Activated CD4-positive, alpha-beta T cell treated with anti-CD3 and anti-CD28 coated beads, Interleukin-2, amount 50 U/mL, for 1 hour (primary cell): ENCODE results near the gene SRGAP2B.
"Not testable (repeated sequence)": the region's sequence is repeated elsewhere in the genome, so short reads cannot be mapped to it uniquely, and the experiment has no call there.

Experiments
- DNase-seq: peaks from one replicate; pipeline ENCODE4 v3.0.0-alpha.2; 2020

The SRGAP2B gene

DNA sequence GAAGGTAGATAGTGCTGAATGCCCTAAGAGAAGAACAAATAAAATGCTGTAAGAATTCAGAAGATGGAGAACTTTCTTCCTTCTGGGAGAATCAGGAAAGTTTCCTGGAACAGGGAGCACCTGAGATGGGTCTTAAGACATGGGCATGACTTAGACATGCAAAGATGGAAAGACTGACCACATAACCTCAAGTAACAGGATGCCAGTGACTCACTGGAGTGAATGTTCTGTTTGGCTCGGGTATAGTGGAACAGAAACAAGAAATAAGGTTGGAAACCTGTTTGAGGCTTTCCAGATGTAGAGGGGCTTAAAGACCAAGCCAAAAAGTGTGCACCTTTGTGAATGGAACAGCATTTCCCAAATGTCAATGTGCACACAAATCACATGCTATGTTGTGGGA, 102.2 kb downstream of the SRGAP2B start:
- DNase-seq: not testable (repeated sequence)

- DNase-seq: not testable (repeated sequence)
These were observed 104.5 kb downstream of the SRGAP2B start for GRCh38 chr1:144990611-144991010.

DNA sequence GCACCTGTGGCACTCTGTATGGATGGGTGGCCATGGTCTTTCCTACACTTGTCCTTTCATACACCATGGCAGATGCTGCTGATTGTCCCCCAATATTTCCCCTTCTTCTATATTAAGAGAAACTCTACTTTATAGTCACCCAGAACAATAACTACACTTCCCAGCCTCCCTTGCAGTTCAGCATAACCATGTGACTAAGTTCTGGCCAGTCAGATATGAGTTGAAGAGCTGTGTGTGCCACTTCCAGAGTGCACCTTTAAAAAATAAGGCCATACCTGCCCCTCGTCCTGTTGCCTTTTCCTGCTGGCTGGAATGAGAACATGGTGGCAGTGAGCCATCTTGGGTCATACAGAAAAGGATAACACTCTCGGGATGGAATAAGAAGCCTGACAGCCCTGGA, 108.0 kb downstream of the SRGAP2B start:
- DNase-seq: not testable (repeated sequence)

DNA sequence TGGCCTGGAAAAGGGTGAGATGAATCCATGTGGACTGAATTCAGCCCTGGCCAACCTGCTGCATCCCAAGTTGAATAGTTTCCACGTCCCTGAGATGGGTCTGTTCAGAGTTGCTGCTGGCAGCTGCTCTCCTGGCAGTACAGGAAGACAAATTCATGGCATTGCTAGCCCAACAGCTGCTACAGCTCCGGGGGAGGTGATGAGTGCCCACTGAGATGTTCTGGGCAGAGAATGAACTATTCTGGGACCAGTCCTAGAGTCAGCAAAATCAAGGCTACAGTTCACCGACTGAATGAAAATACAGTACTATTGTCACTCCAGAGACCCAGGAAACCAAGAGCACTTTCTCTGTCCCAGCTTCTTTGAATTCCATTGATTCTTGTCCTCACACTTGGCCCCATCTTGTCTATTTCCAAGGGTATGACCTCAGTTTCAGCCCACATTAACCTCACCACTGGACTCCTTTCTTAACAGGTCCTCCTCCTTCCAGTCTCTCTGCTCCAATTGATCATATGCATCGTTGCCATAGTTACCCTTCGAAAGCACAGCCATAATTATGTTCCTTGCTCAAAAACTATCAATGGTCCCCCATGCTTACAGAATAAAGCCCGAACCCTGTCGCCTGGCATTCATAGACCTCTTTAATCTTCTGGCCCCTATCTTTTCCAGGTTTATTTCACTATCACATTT, 108.8 kb downstream of the SRGAP2B start:
- DNase-seq: not testable (repeated sequence)

DNA sequence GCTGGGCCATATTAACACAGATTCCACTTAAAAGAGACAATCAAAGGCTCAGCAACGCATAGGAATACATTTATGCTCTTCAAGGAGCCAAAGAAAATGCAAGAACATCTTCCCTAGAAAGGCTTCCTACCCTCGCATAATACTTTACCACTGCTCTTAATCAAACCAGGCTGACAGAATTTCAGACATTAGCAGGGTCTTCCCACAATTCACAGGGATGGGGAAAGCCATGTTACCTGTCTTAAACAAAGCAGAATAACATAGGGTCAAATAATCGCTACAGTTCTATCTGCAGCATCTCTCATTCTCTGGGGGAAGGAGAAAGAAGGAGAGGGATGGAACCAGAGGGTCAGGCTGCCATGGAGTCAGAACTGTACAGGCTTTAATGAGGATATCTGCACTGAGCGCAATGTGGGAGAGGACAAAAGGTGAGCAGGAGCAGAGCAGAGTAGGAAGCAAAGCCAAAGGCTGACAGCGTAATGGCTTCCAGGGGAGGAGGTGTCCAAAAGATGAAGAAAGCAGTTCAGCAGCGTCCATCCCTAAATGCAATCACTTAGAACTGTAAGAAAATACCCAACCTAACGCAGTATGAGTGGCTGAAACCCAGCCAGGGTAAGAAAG, 109.5 kb downstream of the SRGAP2B start:
- DNase-seq: not testable (repeated sequence)

DNA sequence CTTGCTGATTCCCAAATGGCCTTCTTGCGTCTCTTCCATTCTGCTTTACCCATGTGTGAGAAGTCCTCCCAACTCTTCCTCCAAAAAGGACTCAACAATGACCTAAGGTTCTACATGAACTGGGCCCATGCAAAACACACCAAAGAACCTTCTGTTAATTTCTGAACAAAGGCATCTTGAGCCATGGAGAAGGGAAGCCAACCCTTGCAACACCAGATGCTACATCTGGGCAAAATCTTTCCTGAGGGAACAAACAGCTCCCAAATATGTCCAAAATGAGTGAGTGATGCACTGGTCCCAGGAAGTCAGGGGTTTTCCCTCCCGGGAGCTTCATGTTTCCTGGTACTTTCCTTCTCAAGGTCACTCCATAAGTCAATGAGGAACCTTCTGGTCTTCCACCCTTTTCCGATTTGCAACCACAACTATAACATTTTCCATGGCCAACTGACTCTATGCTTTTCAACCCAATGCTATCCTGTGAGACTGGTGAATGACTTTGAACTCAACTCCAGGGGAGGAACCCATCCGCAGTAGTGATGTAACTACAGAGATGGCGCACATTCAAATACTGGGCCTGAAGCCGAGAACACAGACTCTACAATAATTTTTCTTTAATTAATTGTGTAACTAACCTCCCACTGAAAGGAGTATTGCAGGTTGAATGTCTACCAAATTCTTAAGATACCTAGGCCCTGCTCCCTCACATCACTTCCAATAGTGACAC, 112.2 kb downstream of the SRGAP2B start:
- not testable (repeated sequence) for DNase-seq

DNA sequence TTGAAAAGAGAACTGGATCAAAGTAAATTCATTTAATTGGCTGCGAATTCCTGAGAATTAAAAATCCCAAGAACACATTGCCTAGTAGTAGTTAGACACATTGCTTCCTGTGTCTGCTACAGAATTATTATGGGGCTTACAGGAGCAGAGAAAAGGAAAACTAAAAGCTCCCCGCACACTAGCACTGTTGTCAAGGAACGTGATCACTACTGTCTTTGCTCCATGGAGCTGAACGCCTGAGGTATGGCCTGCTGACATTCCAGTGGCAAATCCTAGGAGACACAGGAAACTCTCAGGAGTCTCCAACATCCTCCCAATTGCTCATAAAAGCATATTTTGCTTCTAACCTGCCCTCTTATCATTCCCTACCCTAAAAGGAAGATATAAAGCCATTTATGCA, 114.0 kb downstream of the SRGAP2B start:
- not testable (repeated sequence) for DNase-seq

DNA sequence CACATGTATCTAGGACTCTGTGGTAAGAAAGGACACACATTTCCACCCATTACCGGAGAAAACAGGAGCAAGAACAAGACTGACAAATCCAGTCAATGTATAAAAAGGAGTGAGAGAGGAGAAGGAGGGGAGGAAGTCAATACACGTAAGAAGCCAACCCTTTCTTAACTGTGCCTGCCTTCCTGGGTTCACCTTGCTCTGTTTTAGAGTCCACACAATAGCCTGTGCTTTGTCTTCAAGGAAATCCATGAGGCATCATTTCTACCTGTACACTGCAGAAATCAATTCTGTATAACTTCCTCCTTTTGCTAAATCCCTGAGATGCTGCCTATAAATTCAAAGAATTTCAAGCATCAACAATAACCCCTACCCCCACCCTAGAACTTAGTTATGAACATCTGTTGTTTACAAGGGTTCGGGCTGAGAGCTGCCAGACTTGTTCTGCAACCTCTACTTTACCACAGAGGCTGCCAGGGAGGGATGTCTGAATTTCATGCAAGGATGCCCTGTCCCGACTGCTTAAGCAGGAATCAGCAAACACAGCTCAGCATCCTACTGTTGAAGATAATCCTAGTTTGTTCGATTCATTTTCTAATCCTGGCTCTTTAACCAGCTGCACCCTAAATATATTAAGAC, 115.0 kb downstream of the SRGAP2B start:
- not testable (repeated sequence) for DNase-seq

GRCh38 chr1:144977856-144978255, 117.3 kb downstream of the SRGAP2B start:
- DNase-seq: not testable (repeated sequence)

DNA sequence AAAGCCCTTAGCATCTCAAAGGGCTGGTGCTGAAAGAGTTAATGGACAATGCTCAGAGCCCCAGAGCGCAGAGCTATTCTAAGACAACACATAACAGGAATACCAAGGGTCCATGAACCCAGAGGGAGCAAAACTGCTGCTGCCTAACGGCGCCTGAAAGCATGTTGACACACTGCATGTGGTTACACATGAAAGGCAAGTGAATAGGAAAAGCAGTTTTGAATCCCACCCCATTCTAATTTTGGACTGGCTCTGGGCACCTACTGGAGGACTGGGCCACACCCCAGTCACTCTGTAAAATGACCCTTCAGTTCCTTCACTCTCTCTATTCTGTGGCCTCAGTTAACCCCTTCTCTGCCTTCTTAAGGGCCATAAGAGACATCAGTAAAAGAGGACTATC, 123.2 kb downstream of the SRGAP2B start:
- DNase-seq: not testable (repeated sequence)

GRCh38 chr1:144966488-144966887, 128.6 kb downstream of the SRGAP2B start:
- DNase-seq: not testable (repeated sequence)

DNA sequence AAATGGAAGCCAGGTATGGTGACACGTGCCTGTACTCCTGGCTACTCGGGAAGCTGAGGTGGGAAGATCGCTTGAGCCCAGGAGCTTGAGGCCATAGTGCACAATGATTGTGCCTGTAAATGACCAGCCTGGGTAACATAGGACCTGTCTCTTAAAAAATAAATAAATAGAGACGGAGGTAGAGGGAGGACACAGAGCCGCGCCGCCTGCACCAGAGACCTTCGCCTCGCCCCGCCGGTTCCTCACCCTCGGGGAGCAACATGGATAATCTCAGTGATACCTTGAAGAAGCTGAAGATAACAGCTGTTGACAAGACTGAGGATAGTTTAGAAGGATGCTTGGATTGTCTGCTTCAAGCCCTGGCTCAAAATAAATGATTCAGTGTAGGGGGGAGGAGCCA, 130.4 kb downstream of the SRGAP2B start:
- not testable (repeated sequence) for DNase-seq

DNA sequence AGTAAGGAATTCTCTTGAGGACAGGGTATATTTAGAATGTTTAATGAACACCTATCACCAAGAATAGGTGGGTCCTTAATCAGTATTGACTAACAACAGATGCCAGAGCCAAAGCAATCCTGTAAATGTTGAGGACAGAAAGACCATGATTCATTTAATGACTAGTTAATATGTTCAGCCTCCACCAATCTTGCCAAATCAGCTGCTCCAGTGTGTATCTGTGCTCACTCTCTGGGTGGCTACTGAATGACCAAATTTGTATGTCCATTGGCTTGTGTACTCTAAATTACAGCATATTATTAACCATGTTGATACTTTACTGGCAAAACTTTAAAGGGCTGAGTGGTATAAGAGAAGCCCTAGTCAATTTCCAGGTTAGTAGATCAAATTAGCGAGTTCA, 130.9 kb downstream of the SRGAP2B start:
- not testable (repeated sequence) for DNase-seq

- not testable (repeated sequence) for DNase-seq
These were observed 131.6 kb downstream of the SRGAP2B start for GRCh38 chr1:144963571-144963970.

DNA sequence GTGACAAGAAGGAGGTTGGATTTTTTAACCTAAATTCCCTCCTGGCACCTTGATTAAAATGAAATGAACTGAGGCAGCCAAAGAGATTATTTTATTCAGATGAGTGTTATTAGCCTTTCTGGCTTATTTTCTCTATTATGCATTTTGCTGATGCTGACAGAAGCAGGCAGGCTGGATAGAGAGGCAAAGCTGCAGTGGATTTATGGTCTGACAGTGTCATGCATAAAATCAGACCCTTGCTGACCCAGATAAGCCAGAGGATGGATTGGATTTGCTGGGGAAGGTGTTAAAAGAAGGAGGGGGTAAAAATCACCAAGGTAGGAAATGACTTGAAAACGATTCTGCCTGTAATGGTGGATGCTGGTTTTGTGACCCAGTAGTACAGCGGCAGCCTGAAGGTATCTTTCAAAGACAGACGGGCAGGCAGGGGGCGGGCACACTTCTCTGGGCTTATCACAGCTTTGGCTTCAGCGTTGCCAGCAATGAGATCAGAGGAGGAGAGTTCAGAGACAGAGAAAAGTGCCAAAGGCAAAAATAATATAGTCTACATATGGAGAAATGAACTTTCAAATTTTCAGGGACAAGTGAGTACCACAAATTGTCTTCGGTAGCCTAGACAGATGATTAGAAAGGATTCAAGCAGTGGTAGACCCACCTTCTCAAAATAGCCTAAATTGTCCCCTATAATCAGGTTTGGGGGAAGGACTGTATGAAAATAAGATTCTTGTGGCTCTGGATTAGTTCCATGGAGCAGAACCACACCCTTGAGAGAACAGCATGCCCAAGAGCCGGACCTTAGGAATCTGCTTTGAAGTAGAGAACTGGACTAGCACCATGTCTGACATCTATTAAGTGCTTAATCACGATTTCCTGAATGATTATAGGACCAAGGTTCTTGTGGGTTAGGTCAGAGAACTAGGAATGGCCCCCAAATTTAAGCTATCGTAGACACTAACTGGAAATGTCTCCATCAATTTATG, 133.2 kb downstream of the SRGAP2B start:
- DNase-seq: not testable (repeated sequence)

- not testable (repeated sequence) for DNase-seq
These were observed 134.1 kb downstream of the SRGAP2B start for GRCh38 chr1:144960929-144961488.

DNA sequence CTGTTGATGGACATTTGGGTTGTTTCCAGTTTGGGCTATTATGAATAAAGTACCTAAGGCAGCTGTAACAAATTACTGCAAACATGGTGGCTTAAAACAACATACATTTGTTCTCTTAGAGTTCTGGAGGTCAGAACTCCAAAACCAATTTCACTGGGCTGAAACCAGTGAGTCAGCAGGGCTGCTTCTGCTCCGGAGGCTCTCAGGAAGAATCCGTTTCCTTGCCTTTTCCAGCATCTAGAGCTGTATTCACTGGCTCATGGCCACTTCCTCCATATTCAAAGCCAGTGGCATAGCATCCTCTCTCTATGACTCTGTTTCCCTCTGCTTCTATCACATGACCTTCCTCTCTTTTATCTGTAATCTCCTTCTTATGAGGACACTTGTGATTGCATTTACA, 146.7 kb downstream of the SRGAP2B start:
- not testable (repeated sequence) for DNase-seq

GRCh38 chr1:144947495-144947894, 147.6 kb downstream of the SRGAP2B start:
- not testable (repeated sequence) for DNase-seq

DNA sequence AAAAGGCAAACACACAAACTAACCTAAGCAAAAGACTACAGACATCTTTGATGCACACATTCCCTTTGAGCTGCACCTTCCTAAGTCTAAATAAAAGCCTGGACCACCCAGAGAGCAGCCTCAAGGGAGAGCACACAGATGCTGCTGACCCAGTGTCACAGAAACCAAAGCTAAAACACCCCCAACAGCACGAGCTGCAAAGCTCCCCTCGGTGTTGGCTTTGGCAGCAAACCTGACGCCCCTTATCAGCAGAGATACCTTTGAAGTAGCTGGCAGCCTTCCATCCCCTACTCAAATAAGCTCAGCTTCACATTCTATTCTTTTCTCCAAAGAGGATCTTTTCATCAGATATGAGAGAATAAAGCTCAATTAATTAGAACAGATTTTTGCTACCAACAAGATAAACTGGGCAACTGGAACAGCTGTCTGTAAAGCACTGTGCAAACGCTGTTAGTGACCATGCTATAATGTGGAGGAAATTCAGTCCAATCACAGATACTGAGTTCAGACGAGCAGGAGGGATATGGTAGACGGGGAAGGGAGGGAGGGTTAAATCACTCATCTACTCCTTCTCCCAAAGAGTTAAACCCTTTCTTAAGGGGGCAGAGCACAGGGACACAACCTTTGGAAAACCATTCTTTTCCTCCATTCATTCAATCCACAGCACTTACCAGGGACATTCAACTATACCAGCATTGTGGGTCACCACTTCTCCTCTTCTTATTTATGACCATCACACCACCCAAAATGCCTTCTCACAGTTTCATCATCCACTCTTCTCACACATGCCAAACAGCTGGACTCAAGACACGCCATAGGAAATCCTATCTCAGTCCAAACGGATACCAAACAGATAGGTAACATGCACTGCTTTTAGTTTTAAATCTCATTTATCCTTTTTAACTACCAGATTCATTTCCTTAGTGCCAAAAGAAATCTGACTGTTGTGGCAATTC, 148.3 kb downstream of the SRGAP2B start:
- not testable (repeated sequence) for DNase-seq

DNA sequence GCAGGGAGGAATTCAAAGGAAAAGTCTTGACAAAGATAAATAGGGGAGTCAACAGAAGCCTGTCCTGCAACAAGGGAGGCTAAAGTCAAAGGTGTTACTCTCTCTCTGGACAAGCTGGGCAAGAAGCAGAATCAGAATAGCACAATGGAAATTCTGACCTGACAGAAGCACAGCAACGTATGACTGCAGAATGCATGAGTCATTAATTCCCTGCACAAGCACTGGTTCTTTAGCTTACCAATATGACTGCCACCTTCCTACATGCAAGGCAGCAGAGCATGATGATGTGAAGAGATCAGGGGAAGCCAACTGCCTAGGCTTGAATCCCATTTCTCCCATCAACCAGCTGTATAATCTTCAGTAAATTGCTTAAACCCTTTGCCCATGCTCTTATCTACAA, 153.4 kb downstream of the SRGAP2B start:
- DNase-seq: not testable (repeated sequence)
